Naive thymus-derived CD4-positive, alpha-beta T cell (primary cell): ENCODE measurements around the gene EVPL. TPM values are rescaled to one million over a fixed set of nuclear protein-coding genes. Genes with fewer than 3 reads are reported as not detected.
A peak's percentile ranks its signal among the peaks of the same experiment; 100 is the strongest.

ENCODE experiments used
- ATAC-seq: fragments of 150-1000 bp; cut with Tn5 transposase; 2 replicates; pipeline ENCODE4 v1.10.0; 2021; ENCODE audit warnings: mild to moderate bottlenecking, moderate library complexity
- CTCF ChIA-PET: fragments of 350-600 bp; sonication (Branson Sonifier 250); formaldehyde crosslinking; loops from one replicate; lab custom pipeline; 2021; ENCODE audit warnings: antibody characterized with exemption; lab: Charles Lee
- POLR2A ChIA-PET: fragments of 350-600 bp; sonication (Branson Sonifier 250); formaldehyde crosslinking; loops from one replicate; lab custom pipeline; 2021; ENCODE audit warnings: antibody characterized with exemption, inconsistent platforms; lab: Charles Lee
- DNase-seq, 9 donors: peaks; one replicate each; pipeline versions ENCODE4 v3.0.0 to v3.0.0-alpha.2; 2020 to 2022; ENCODE audit warnings: mixed read lengths in 1 of 9
- H3K27ac ChIP-seq: one replicate; pipeline ENCODE4 v1.7.0; 2013; ENCODE audit warnings: mild to moderate bottlenecking, low read depth, low read length, moderate library complexity
- H3K27me3 ChIP-seq, 2 donors: one replicate each; pipeline ENCODE4 v1.7.0; 2013; ENCODE audit warnings: low read length in 2 of 2, mild to moderate bottlenecking in 2 of 2, moderate library complexity in 2 of 2; ENCODE audit not compliant: control insufficient read depth in 2 of 2, insufficient read depth in 2 of 2
- H3K36me3 ChIP-seq, 3 experiments: 1 replicate in 2 of 3; 2 replicates in 1 of 3; pipeline ENCODE4 v1.7.0; 2013; ENCODE audit warnings: low read length in 3 of 3, mild to moderate bottlenecking in 3 of 3, moderate library complexity in 1 of 3; ENCODE audit not compliant: insufficient read depth in 3 of 3, control insufficient read depth in 2 of 3
- H3K4me1 ChIP-seq, 2 donors: one replicate each; pipeline ENCODE4 v1.7.0; 2013; ENCODE audit warnings: low read length in 2 of 2, mild to moderate bottlenecking in 2 of 2, moderate library complexity in 1 of 2; ENCODE audit not compliant: control insufficient read depth in 2 of 2, insufficient read depth in 2 of 2
- H3K4me3 ChIP-seq: 2 replicates; pipeline ENCODE4 v1.7.0; 2013; ENCODE audit warnings: mild to moderate bottlenecking, low read length
- H3K9me3 ChIP-seq, 3 experiments: 1 replicate in 2 of 3; 2 replicates in 1 of 3; pipeline ENCODE4 v1.7.0; 2013; ENCODE audit warnings: low read length in 3 of 3; ENCODE audit not compliant: control insufficient read depth in 2 of 3
- H3K27ac Mint-ChIP-seq, 9 donors: one replicate each; pipeline ENCODE4 v1.8.0; 2020 to 2022; ENCODE audit warnings: mixed read lengths in 9 of 9, mild to moderate bottlenecking in 8 of 9, moderate library complexity in 5 of 9, inconsistent platforms in 2 of 9
- H3K27me3 Mint-ChIP-seq, 5 donors: one replicate each; pipeline ENCODE4 v1.8.0; 2021 to 2022; ENCODE audit warnings: mixed read lengths in 5 of 5, mild to moderate bottlenecking in 1 of 5
- H3K36me3 Mint-ChIP-seq, 5 donors: one replicate each; pipeline ENCODE4 v1.8.0; 2020 to 2022; ENCODE audit warnings: mixed read lengths in 5 of 5, mild to moderate bottlenecking in 3 of 5, inconsistent platforms in 1 of 5
- H3K4me1 Mint-ChIP-seq, 7 donors: one replicate each; pipeline ENCODE4 v1.8.0; 2020 to 2022; ENCODE audit warnings: mixed read lengths in 7 of 7, mild to moderate bottlenecking in 3 of 7, inconsistent platforms in 1 of 7
- H3K4me3 Mint-ChIP-seq, 10 donors: one replicate each; pipeline ENCODE4 v1.8.0; 2020 to 2022; ENCODE audit warnings: mild to moderate bottlenecking in 10 of 10, mixed read lengths in 10 of 10, moderate library complexity in 6 of 10, inconsistent platforms in 2 of 10
- H3K9me3 Mint-ChIP-seq, 11 donors: one replicate each; pipeline ENCODE4 v1.8.0; 2020 to 2022; ENCODE audit warnings: mixed read lengths in 11 of 11, mild to moderate bottlenecking in 4 of 11, inconsistent platforms in 1 of 11, moderate library complexity in 1 of 11
- intact Hi-C, 2 donors: fragments of 100-400 bp; cut with micrococcal nuclease; formaldehyde crosslinking; loops; one replicate each; pipeline ENCODE4 v1.15.1; 2023
- polyA plus RNA-seq, 2 donors: library from polyadenylated mRNA; unstranded; fragments of 300-500 nt; fragmentation: Illumina TruSeq; gene quantifications; one replicate each; pipeline ENCODE4 v1.2.3, GENCODE V29; 2021
- total RNA-seq, 6 experiments: library from RNA in 5 of 6; stranded (reverse) in 5 of 6; gene quantifications; 1 replicate in 5 of 6; 2 replicates in 1 of 6; pipeline ENCODE4 v1.2.3 and lab custom pipeline; 2021 to 2026

The EVPL gene
- total and polyA plus RNA-seq, 7 experiments from 2014 or later, result 0.07 to 2.7 (median 0.36) TPM; not detected in 1

DNA sequence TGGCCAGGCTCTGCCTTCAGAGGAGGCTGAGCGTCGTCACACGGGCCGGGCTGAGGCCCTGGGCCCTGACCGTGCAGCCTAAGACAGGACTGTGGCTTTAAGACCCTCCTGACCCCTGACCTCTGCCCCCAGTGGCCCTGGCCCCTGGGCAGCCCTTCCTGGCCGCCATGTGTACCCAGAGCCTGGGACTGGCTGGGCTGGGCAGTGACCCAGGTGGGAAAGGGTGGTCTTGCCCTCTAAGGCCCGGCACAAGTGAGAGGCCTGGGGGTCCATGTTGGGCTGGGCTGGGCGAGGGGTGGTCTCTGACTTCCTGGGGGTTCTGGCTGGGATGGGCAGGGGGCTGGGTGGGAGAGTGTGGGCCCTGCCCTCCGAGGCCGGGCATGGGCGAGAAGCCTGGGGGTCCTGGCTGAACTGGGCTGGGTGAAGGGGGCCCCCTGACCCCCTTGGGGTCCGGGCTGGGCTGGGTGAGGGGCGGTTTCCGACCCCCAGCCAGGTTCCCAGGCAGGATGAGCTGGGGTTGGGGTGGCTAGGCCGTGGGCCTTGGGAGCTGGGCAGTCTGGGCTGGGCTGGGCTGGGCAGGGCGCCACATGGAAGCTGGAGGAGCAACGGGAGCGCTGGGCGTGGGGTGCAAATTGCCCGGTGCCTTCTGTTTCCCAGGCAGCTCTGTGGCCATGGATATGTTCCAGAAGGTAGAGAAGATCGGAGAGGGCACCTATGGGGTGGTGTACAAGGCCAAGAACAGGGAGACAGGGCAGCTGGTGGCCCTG lies 26.2 kb downstream of the EVPL start, which contains the start of gene CDK3:
Gene CDK3 (plus strand): TSS at position 101 of the 767 bp plus-strand sequence. CDS start 571 bp downstream, at position 672.
- intact Hi-C loops, result loop anchor here in 1 of 2 donors (1.0 kb wide), 1 partner anchor 298 kb away; no protein-coding TSS in a partner anchor
- DNase-seq (no peak), ATAC-seq (no peak)
- Mint-ChIP-seq H3K27me3 (no peaks in the 10 kb centered on the region), H3K27ac (peak within 1 kb of the TSS in 2 of 9 donors; percentile 12 to 43), H3K36me3 (peaks cover 0 to 4% (median 2%) of the 10 kb centered on the region in 5 donors), H3K4me1 (peaks cover 14 to 25% (median 20%) of the 10 kb centered on the region in 7 donors), H3K9me3 (peaks cover 0 to 3% (median 0%) of the 10 kb centered on the region in 11 donors), H3K4me3 (no peak within 1 kb of the TSS)
- ChIA-PET CTCF (interaction anchor here (0.6 to 2.9 kb wide), 8 partner anchors 9 to 427 kb away, joined by 3 to 12 read pairs (median 3); partner anchors contain the start of gene UBALD2), POLR2A (interaction anchor here (1.1 kb wide), 1 partner anchor 95 kb away, joined by 3 read pairs; no protein-coding TSS in a partner anchor)
- Histone ChIP-seq H3K9me3 (no peaks in the 10 kb centered on the region), H3K36me3 (no peaks in the 10 kb centered on the region), H3K4me1 (peaks cover 9 to 12% of the 10 kb centered on the region in 2 donors), H3K27me3 (no peaks in the 10 kb centered on the region), H3K27ac (no peak within 1 kb of the TSS), H3K4me3 (no peak within 1 kb of the TSS)

DNA sequence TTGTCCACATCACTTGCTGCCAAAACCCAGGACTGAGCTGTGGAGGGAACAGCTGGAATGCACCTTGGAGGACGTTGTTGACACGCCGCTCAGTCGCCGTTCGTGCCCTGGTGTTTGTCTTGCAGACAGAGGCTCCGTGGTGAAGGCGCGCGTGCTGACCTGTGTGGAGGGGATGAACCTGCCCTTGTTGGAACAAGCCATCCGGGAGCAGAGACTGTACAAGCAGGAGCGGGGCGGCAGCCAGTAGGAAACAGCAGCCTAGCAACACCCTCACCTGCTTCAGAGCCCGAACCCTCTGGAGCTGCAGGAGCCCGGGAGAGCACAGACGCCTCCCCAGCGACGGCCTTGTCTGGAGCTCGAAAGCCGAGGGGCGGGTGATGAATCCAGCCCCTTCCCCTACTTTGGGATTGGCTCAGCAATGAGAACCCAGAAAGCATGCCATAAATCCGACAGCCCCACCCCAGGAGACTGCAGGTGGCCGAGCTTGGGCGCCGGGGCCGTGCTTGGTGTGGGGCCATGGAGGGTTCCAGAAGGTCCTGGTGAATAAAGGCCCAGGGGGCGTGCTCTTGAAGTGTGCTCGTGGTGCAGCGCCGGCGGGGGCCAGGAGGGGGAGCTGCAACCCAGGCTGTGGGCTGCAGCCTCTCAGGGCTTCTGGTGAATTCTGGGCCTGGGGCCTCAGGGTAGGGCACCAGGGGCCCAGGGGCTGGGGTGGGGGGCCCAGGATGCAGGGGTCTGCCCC lies 26.9 kb downstream of the EVPL start:
- Histone ChIP-seq H3K27me3 (no peaks in the 10 kb centered on the region), H3K4me3 (no peak overlapping the region), H3K36me3 (no peaks in the 10 kb centered on the region), H3K9me3 (no peaks in the 10 kb centered on the region), H3K27ac (no peak overlapping the region), H3K4me1 (peaks cover 9 to 12% of the 10 kb centered on the region in 2 donors)
- Mint-ChIP-seq H3K4me3 (no peak overlapping the region), H3K9me3 (peaks cover 0 to under 1% (median 0%) of the 10 kb centered on the region in 11 donors), H3K27me3 (no peaks in the 10 kb centered on the region), H3K27ac (peak overlapping the region in 1 of 9 donors; percentile 43), H3K36me3 (peaks cover 0 to 3% (median 0%) of the 10 kb centered on the region in 5 donors), H3K4me1 (peaks cover 14 to 25% (median 14%) of the 10 kb centered on the region in 7 donors)
- peak; percentile 27 to 76 (median 56) for DNase-seq
- intact Hi-C loops, result loop anchor here in 1 of 2 donors (1.0 kb wide), 1 partner anchor 299 kb away; no protein-coding TSS in a partner anchor
- ChIA-PET CTCF (interaction anchor here (1.0 to 2.9 kb wide), 7 partner anchors 10 to 427 kb away, joined by 3 to 12 read pairs (median 3); partner anchors contain the start of gene UBALD2), POLR2A (interaction anchor here (0.5 kb wide), 1 partner anchor 142 kb away, joined by 3 read pairs; no protein-coding TSS in a partner anchor)
- ATAC-seq, result peak; percentile 77

GRCh38 chr17:75998327-75998795 lies 28.7 kb downstream of the EVPL start:
- H3K9me3 ChIP-seq, result no peaks in the 10 kb centered on the region
- no peak for ATAC-seq
- Mint-ChIP-seq H3K9me3 (no peaks in the 10 kb centered on the region), H3K4me3 (peak overlapping the region in 2 of 10 donors; percentile 11 to 34), H3K36me3 (peaks cover 0 to 3% (median 0%) of the 10 kb centered on the region in 5 donors), H3K27ac (peak overlapping the region in 5 of 9 donors; percentile 4 to 85 (median 45)), H3K4me1 (peaks cover 14 to 24% (median 14%) of the 10 kb centered on the region in 7 donors), H3K27me3 (no peaks in the 10 kb centered on the region)
- no peak for DNase-seq
- no peaks in the 10 kb centered on the region for H3K27me3 ChIP-seq
- H3K36me3 ChIP-seq, result peaks cover 0 to 2% (median 0%) of the 10 kb centered on the region in 3 experiments
- ChIA-PET CTCF (interaction anchor here (0.6 to 2.1 kb wide), 4 partner anchors 76 to 366 kb away, joined by 3 to 6 read pairs (median 4); no protein-coding TSS in a partner anchor), POLR2A (interaction anchor here (0.7 to 2.5 kb wide), 4 partner anchors 18 to 117 kb away, joined by 3 to 10 read pairs (median 4); no protein-coding TSS in a partner anchor)
- no peak overlapping the region for H3K4me3 ChIP-seq
- peaks cover 9 to 12% of the 10 kb centered on the region in 2 donors for H3K4me1 ChIP-seq
- no peak overlapping the region for H3K27ac ChIP-seq
- intact Hi-C loops, result no loop called here

- peak in 2 of 9 donors; percentile 11 to 57 for DNase-seq
- intact Hi-C loops, result no loop called here
- Histone ChIP-seq H3K27me3 (no peaks in the 10 kb centered on the region), H3K36me3 (peaks cover 0 to 4% (median 0%) of the 10 kb centered on the region in 3 experiments), H3K4me1 (peaks cover 9 to 12% of the 10 kb centered on the region in 2 donors), H3K27ac (peak overlapping the region; percentile 18), H3K4me3 (no peak overlapping the region), H3K9me3 (no peaks in the 10 kb centered on the region)
- POLR2A ChIA-PET, result interaction anchor here (0.6 to 2.5 kb wide), 3 partner anchors 13 to 56 kb away, joined by 3 to 10 read pairs (median 3); partner anchors contain the start of gene FBF1
- H3K4me3 Mint-ChIP-seq, result peak overlapping the region in 9 of 10 donors; percentile 16 to 79 (median 53)
- CTCF ChIA-PET, result interaction anchor here (0.6 to 2.1 kb wide), 6 partner anchors 8 to 304 kb away, joined by 3 to 6 read pairs (median 4); partner anchors contain the start of gene TRIM65
- H3K36me3 Mint-ChIP-seq, result peaks cover 0 to 7% (median 0%) of the 10 kb centered on the region in 5 donors
- H3K9me3 Mint-ChIP-seq, result no peaks in the 10 kb centered on the region
- H3K4me1 Mint-ChIP-seq, result peaks cover 14 to 24% (median 14%) of the 10 kb centered on the region in 7 donors
- H3K27ac Mint-ChIP-seq, result peak overlapping the region; percentile 7 to 95 (median 82)
- ATAC-seq, result peak; percentile 78
- no peaks in the 10 kb centered on the region for H3K27me3 Mint-ChIP-seq
Measured at GRCh38 chr17:75996665-75997590, 30.2 kb downstream of the EVPL start.

DNA sequence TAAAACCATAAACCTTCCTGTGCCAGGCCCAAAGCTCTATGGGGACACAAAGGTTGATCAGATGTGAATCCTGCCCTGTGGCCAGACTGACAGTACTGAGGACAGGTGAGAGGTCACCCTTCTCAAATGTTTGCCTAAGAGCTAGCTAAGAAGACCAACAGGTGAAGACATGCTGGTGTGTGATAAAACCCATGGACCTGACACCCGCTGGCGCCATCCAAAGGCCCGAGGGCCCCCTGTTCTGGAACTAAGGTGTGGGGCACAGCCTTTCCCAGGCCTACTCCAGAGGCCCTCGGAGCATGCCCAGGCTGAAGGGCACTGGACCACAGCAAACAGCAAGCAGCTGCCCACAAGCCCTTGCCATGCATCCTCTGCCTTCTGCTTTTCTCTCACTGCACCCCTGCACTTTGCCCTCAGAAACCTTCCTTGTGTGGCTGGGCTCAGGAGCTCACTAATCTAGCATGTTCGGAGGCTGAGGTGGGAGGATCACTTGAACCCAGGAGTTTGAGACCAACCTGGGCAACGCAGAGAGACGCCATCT lies 31.7 kb downstream of the EVPL start:
- ATAC-seq (no peak), DNase-seq (no peak)
- peaks cover 9 to 12% of the 10 kb centered on the region in 2 donors for H3K4me1 ChIP-seq
- H3K4me3 ChIP-seq, result no peak overlapping the region
- H3K27me3 ChIP-seq, result no peaks in the 10 kb centered on the region
- Mint-ChIP-seq H3K9me3 (no peaks in the 10 kb centered on the region), H3K27ac (peak overlapping the region in 1 of 9 donors; percentile 42), H3K36me3 (peaks cover 0 to 16% (median 5%) of the 10 kb centered on the region in 5 donors), H3K4me1 (peaks cover 14 to 24% (median 14%) of the 10 kb centered on the region in 7 donors), H3K27me3 (no peaks in the 10 kb centered on the region), H3K4me3 (no peak overlapping the region)
- ChIA-PET CTCF (interaction anchor here (0.8 to 1.0 kb wide), 2 partner anchors 10 to 284 kb away, joined by 3 to 6 read pairs; no protein-coding TSS in a partner anchor), POLR2A (interaction anchor here (1.0 to 1.4 kb wide), 2 partner anchors 13 to 54 kb away, joined by 3 to 5 read pairs; partner anchors contain the start of gene FBF1)
- intact Hi-C loops, result no loop called here
- no peaks in the 10 kb centered on the region for H3K9me3 ChIP-seq
- no peak overlapping the region for H3K27ac ChIP-seq
- peaks cover 0 to 9% (median 0%) of the 10 kb centered on the region in 3 experiments for H3K36me3 ChIP-seq
